Body of pancreas (tissue), 4 donors: Measurements from ENCODE around the gene THBS3.
"Not testable (repeated sequence)": the region's sequence is repeated elsewhere in the genome, so short reads cannot be mapped to it uniquely, and the experiment has no call there.

ENCODE experiments used
- CTCF ChIP-seq, 7 experiments: fragments of 450-650 bp in 4 of 7; fragments of 200-600 bp in 3 of 7; sonication (generic) in 3 of 7; IDR thresholded peaks; one replicate each; pipeline ENCODE4 v1.5.1; 2016 to 2019; ENCODE audit warnings: antibody characterized with exemption in 7 of 7
- POLR2A ChIP-seq, 3 donors: fragments of 450-650 bp; IDR thresholded peaks; one replicate each; pipeline ENCODE4 v1.6.1; 2016; ENCODE audit warnings: antibody characterized with exemption in 3 of 3, mild to moderate bottlenecking in 2 of 3

GRCh38 chr1:155162631-155163030 is 45.1 kb downstream of the THBS3 start:
- not testable (repeated sequence) for TF ChIP-seq CTCF, POLR2A (IDR thresholded peaks at IDR 0.05)
